HepG2 (cell line): Measurements from ENCODE around the gene CCBE1. TPM values are rescaled to one million over a fixed set of nuclear protein-coding genes. Genes with fewer than 3 reads are reported as not detected.

Source experiments
- ATAC-seq: fragments of 200-7000 bp; cut with Tn5 transposase; 3 replicates; pipeline ENCODE4 v1.9.1; 2020; ENCODE audit warnings: mild to moderate bottlenecking, moderate library complexity
- BruUV-seq: library from RNA; stranded (reverse); fragments of 400-500 nt; replicated peaks from 2 replicates; lab custom pipeline; 2021; lab: Mats Ljungman, UMichigan
- CTCF ChIA-PET: fragments of 300-600 bp; formaldehyde crosslinking; extraction: SDS; loops from one replicate; lab custom pipeline; 2021; ENCODE audit warnings: low total read pairs, inconsistent platforms, low intra/inter-chr PET ratio; lab: Yijun Ruan, JAX
- POLR2A ChIA-PET: fragments of 350-600 bp; sonication (Branson Sonifier 250); formaldehyde crosslinking; loops from one replicate; lab custom pipeline; 2020; ENCODE audit warnings: antibody characterized with exemption, inconsistent platforms; lab: Yijun Ruan, JAX
- DNase-seq: peaks from one replicate; pipeline ENCODE4 v3.0.0-alpha.2; 2015; ENCODE audit warnings: low spot score
- FAIRE-seq: peaks from 3 replicates; lab custom pipeline; 2011; peaks lifted over from hg19 to GRCh38; lab: Jason Lieb, UNC
- H2AFZ ChIP-seq: one replicate; pipeline ENCODE4 v1.6.1; 2011; ENCODE audit warnings: low read length, inconsistent platforms
- H3K27ac ChIP-seq: fragments of 300-600 bp; 3 replicates; pipeline ENCODE4 v1.8.0; 2011; ENCODE audit warnings: mixed run types, mild to moderate bottlenecking, mixed read lengths, low read length, inconsistent platforms; ENCODE audit not compliant: insufficient read depth; ENCODE audit errors: extremely low read length
- H3K27me3 ChIP-seq, 2 experiments: fragments of 200-600 bp in 1 of 2; 2 replicates in 1 of 2; 3 replicates in 1 of 2; pipeline versions ENCODE4 v1.6.0 to v1.8.0; 2011; ENCODE audit warnings: low read length in 2 of 2, mild to moderate bottlenecking in 2 of 2, moderate library complexity in 2 of 2, inconsistent platforms in 1 of 2; ENCODE audit not compliant: insufficient read depth in 2 of 2, control insufficient read depth in 1 of 2
- H3K36me3 ChIP-seq, 2 experiments: fragments of 200-600 bp in 1 of 2; replicated peaks in 1 of 2; 2 replicates in 1 of 2; 3 replicates in 1 of 2; pipeline versions ENCODE4 v1.5.1 to v1.8.0; 2011; ENCODE audit warnings: low read length in 2 of 2, inconsistent platforms in 1 of 2; ENCODE audit not compliant: insufficient read depth in 2 of 2, control insufficient read depth in 1 of 2
- H3K4me1 ChIP-seq: 2 replicates; pipeline ENCODE4 v1.5.1; 2012; ENCODE audit warnings: low read length, inconsistent platforms; ENCODE audit not compliant: insufficient read depth
- H3K4me2 ChIP-seq: 2 replicates; pipeline ENCODE4 v1.6.0; 2011; ENCODE audit warnings: low read depth, low read length, inconsistent platforms
- H3K4me3 ChIP-seq, 3 experiments: fragments of 200-600 bp in 1 of 3; sonication (generic), shearing (Covaris generic) in 1 of 3; replicated peaks in 1 of 3; 2 replicates each; pipeline ENCODE4 v1.5.1; 2011 to 2016; ENCODE audit warnings: low read length in 3 of 3, inconsistent platforms in 2 of 3, low read depth in 2 of 3, mild to moderate bottlenecking in 2 of 3, control low read depth in 1 of 3, mixed read lengths in 1 of 3; ENCODE audit not compliant: insufficient read depth in 1 of 3
- H3K79me2 ChIP-seq: one replicate; pipeline ENCODE4 v1.6.1; 2011; ENCODE audit warnings: low read length, inconsistent platforms; ENCODE audit not compliant: insufficient read depth
- H3K9ac ChIP-seq: 2 replicates; pipeline ENCODE4 v1.6.0; 2011; ENCODE audit warnings: mild to moderate bottlenecking, low read depth, low read length, inconsistent platforms; ENCODE audit not compliant: insufficient read depth
- H3K9me3 ChIP-seq: 2 replicates; pipeline ENCODE4 v1.5.1; 2012; ENCODE audit warnings: mild to moderate bottlenecking, low read length
- H4K20me1 ChIP-seq: 2 replicates; pipeline ENCODE4 v1.6.0; 2011; ENCODE audit warnings: inconsistent platforms, mild to moderate bottlenecking, low read length, moderate library complexity; ENCODE audit not compliant: insufficient read depth
- ADNP ChIP-seq: sonication (generic); formaldehyde crosslinking; IDR thresholded peaks from 2 replicates; pipeline ENCODE4 v1.4.0; 2020; ENCODE audit warnings: missing genetic modification reagents
- ATF1 ChIP-seq: IDR thresholded peaks from 2 replicates; pipeline ENCODE4 v1.6.1; 2016; ENCODE audit warnings: mild to moderate bottlenecking, control low read depth
- MAFK ChIP-seq, 2 experiments: IDR thresholded peaks in 1 of 2; conservative IDR thresholded peaks in 1 of 2; 2 replicates each; pipeline ENCODE4 v1.6.1; 2011; ENCODE audit warnings: improper control_type of control experiment in 2 of 2, low read length in 2 of 2
- PRPF4 ChIP-seq: fragments of 200-400 bp; formaldehyde crosslinking; IDR thresholded peaks from 2 replicates; pipeline ENCODE4 v1.6.1; 2016; ENCODE audit warnings: low read length, low read depth; ENCODE audit not compliant: poor library complexity, severe bottlenecking
- XRCC5 ChIP-seq: fragments of 200-400 bp; formaldehyde crosslinking; optimal IDR thresholded peaks from 2 replicates; pipeline ENCODE3; 2017; ENCODE audit warnings: mild to moderate bottlenecking, low read length
- ZBTB21 ChIP-seq: sonication (generic); formaldehyde crosslinking; IDR thresholded peaks from 2 replicates; pipeline ENCODE4 v1.4.0; 2020; ENCODE audit warnings: missing genetic modification reagents
- ZNF224 ChIP-seq: sonication (generic); formaldehyde crosslinking; IDR thresholded peaks from 2 replicates; pipeline ENCODE4 v1.5.0; 2020; ENCODE audit warnings: mild to moderate bottlenecking, missing genetic modification reagents
- WGBS: methylation state at CpG from one replicate; pipeline ENCODE4 v1.1.6; 2017; ENCODE audit warnings: low lambda C conversion rate; 5-methylcytosine and 5-hydroxymethylcytosine counted together
- in situ Hi-C: cut with HindIII; loops from 2 replicates; pipeline ENCODE4 v1.10.0; 2017; ENCODE audit warnings: low pct_unique_long_range_greater_than_20kb; ENCODE audit not compliant: extremely low pct_ligation_motif_present
- intact Hi-C: fragments of 100-400 bp; cut with micrococcal nuclease; formaldehyde crosslinking; loops from one replicate; pipeline ENCODE4 v1.10.0; 2022; ENCODE audit not compliant: unreplicated experiment
- polyA plus RNA-seq, 8 experiments: library from polyadenylated mRNA; depleted of rRNA in 3 of 8; stranded (reverse) in 7 of 8; unstranded in 1 of 8; fragments of >200 nt; fragmentation: Illumina TruSeq in 4 of 8; extraction: Trizol in 4 of 8; gene quantifications; 2 replicates each; pipeline versions ENCODE4 v1.2.1 to v1.2.3, GENCODE V29; 2011 to 2016; ENCODE audit warnings: low read depth in 4 of 8, missing spikeins in 1 of 8, mixed read lengths in 1 of 8; ENCODE audit not compliant: insufficient read depth in 1 of 8
- total RNA-seq, 5 experiments: library from RNA; depleted of rRNA; stranded (reverse); fragments of >200 nt; fragmentation: Illumina TruSeq; extraction: Trizol; gene quantifications; 2 replicates each; pipeline ENCODE4 v1.2.3, GENCODE V29; 2016; ENCODE audit warnings: low read depth in 1 of 5
- TF ChIP-seq, protein P1 (sequence below): IDR thresholded peaks from 2 replicates; pipeline ENCODE4 v1.6.1; 2016
- TF ChIP-seq, protein P2 (sequence below): sonication (generic); formaldehyde crosslinking; IDR thresholded peaks from 2 replicates; pipeline ENCODE4 v1.4.0; 2020; ENCODE audit warnings: mild to moderate bottlenecking, missing genetic modification reagents
- TF ChIP-seq, protein P3 (sequence below): sonication (generic); formaldehyde crosslinking; IDR thresholded peaks from 2 replicates; pipeline ENCODE4 v1.8.0; 2022; ENCODE audit warnings: mild to moderate bottlenecking, missing genetic modification reagents; ENCODE audit not compliant: insufficient replicate concordance
- TF ChIP-seq, protein P4 (sequence below): sonication (generic); formaldehyde crosslinking; IDR thresholded peaks from 2 replicates; pipeline ENCODE4 v1.4.0; 2020; ENCODE audit warnings: missing genetic modification reagents, borderline replicate concordance

The CCBE1 gene
- total and polyA plus RNA-seq, 2 of the 13 experiments (the other 11 are each of a cell fraction or from before 2014, with no cell fraction given) = not detected

DNA sequence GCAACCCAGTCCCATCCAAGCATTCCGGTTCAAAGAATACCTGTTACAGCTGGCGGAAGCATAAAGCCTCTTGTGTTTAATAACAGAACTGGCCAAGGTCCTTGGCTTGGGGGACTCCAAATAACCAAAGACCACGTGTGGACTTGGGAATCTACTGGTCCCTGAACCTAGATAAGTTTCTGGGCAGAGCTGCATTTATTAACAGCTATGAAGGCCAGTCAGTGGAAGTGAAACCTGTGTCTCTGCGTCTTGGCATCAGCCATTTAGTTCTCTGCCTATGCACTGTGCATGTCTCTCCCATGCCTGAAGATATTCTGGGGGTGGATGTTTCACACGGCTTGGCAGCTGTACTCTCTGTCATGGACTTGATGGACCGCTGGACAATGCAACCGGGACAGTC is 137.7 kb downstream of the CCBE1 start:
- in situ Hi-C loops = no loop called here
- FAIRE-seq = no peak
- Histone ChIP-seq H3K36me3 (no peaks in the 10 kb centered on the region), H3K4me3 (no peak overlapping the region), H3K4me1 (no peaks in the 10 kb centered on the region), H2AFZ (no peak overlapping the region), H3K79me2 (no peaks in the 10 kb centered on the region), H3K9ac (no peak overlapping the region), H3K9me3 (no peaks in the 10 kb centered on the region), H3K27ac (no peak overlapping the region), H3K27me3 (peaks cover 0 to 4% of the 10 kb centered on the region in 2 experiments; a peak in 1 of 5 replicates), H3K4me2 (no peak overlapping the region), H4K20me1 (no peaks in the 10 kb centered on the region)
- BruUV-seq = no TSS peak
- POLR2A ChIA-PET = no interaction called here
- intact Hi-C loops = no loop called here
- WGBS = 34% methylated on average over 4 of the region's 7 CpGs
- TF ChIP-seq, protein P1, sequence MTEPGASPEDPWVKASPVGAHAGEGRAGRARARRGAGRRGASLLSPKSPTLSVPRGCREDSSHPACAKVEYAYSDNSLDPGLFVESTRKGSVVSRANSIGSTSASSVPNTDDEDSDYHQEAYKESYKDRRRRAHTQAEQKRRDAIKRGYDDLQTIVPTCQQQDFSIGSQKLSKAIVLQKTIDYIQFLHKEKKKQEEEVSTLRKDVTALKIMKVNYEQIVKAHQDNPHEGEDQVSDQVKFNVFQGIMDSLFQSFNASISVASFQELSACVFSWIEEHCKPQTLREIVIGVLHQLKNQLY (CRISPR knock-in tag) = no peak
- no peak for TF ChIP-seq ADNP
- TF ChIP-seq, protein P2, sequence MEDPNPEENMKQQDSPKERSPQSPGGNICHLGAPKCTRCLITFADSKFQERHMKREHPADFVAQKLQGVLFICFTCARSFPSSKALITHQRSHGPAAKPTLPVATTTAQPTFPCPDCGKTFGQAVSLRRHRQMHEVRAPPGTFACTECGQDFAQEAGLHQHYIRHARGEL (CRISPR knock-in tag) = no peak
- no peak for TF ChIP-seq XRCC5
- TF ChIP-seq ZBTB21 (CRISPR knock-in tag) = no peak
- TF ChIP-seq PRPF4 = no peak
- no peak for ATAC-seq
- CTCF ChIA-PET = no interaction called here
- DNase-seq = no peak

DNA sequence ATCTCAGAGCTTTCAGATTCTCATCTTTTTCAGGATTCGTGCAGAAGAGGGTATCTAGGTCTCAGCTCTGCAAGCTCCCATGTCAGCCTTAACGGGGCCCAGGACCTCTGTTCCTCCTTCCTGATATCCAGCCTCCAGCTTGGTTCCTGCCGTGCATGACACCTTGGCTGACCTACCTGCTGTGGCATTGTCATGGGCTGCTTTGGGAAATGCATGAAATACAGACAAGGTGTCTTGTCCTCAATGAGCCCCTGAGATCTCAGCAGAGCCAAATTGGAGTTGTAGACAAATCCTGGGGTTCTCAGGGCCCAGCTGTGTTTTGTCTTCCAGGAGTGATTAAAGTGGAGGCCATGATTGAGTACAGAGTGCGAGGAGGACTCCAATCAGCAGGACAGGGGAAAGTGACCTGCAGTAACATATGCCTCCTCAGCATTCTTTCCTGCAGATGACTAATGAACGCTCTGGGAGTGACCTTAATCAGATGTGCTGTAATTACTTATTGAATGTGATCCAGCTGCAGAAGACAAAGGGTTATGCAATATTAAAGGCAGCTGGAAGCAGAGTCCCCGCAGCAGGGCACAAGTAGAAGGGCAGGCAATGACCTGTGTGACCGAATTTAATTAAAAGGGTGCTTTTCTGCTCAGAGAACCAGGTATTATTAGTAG is 141.1 kb downstream of the CCBE1 start:
- BruUV-seq = no TSS peak
- Histone ChIP-seq H3K27ac (no peak overlapping the region), H3K4me1 (no peaks in the 10 kb centered on the region), H3K4me2 (no peak overlapping the region), H3K9me3 (no peaks in the 10 kb centered on the region), H3K27me3 (peaks cover 1 to 2% of the 10 kb centered on the region in 2 experiments; a peak in 1 of 5 replicates), H3K79me2 (no peaks in the 10 kb centered on the region), H2AFZ (no peak overlapping the region), H3K36me3 (no peaks in the 10 kb centered on the region), H3K9ac (no peak overlapping the region), H4K20me1 (no peaks in the 10 kb centered on the region), H3K4me3 (no peak overlapping the region)
- CTCF ChIA-PET = no interaction called here
- WGBS = 7% methylated on average over 7 of the region's 7 CpGs
- ATAC-seq = no peak
- POLR2A ChIA-PET = no interaction called here
- no peak for FAIRE-seq
- intact Hi-C loops (no loop called here), in situ Hi-C loops (no loop called here)
- TF ChIP-seq ZNF224 (no peak), ATF1 (CRISPR knock-in tag) (no peak), MAFK (conservative IDR thresholded peaks at IDR 0.05 in 1 of 2, IDR thresholded peaks at IDR 0.05 in 1 of 2; ENCODE audit: low read length in 2 of 2) (peak in 1 of 2 experiments; percentile 35; a peak in 1 of 4 replicates)
- TF ChIP-seq, protein P3, sequence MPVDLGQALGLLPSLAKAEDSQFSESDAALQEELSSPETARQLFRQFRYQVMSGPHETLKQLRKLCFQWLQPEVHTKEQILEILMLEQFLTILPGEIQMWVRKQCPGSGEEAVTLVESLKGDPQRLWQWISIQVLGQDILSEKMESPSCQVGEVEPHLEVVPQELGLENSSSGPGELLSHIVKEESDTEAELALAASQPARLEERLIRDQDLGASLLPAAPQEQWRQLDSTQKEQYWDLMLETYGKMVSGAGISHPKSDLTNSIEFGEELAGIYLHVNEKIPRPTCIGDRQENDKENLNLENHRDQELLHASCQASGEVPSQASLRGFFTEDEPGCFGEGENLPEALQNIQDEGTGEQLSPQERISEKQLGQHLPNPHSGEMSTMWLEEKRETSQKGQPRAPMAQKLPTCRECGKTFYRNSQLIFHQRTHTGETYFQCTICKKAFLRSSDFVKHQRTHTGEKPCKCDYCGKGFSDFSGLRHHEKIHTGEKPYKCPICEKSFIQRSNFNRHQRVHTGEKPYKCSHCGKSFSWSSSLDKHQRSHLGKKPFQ (CRISPR knock-in tag) = no peak
- TF ChIP-seq, protein P4, sequence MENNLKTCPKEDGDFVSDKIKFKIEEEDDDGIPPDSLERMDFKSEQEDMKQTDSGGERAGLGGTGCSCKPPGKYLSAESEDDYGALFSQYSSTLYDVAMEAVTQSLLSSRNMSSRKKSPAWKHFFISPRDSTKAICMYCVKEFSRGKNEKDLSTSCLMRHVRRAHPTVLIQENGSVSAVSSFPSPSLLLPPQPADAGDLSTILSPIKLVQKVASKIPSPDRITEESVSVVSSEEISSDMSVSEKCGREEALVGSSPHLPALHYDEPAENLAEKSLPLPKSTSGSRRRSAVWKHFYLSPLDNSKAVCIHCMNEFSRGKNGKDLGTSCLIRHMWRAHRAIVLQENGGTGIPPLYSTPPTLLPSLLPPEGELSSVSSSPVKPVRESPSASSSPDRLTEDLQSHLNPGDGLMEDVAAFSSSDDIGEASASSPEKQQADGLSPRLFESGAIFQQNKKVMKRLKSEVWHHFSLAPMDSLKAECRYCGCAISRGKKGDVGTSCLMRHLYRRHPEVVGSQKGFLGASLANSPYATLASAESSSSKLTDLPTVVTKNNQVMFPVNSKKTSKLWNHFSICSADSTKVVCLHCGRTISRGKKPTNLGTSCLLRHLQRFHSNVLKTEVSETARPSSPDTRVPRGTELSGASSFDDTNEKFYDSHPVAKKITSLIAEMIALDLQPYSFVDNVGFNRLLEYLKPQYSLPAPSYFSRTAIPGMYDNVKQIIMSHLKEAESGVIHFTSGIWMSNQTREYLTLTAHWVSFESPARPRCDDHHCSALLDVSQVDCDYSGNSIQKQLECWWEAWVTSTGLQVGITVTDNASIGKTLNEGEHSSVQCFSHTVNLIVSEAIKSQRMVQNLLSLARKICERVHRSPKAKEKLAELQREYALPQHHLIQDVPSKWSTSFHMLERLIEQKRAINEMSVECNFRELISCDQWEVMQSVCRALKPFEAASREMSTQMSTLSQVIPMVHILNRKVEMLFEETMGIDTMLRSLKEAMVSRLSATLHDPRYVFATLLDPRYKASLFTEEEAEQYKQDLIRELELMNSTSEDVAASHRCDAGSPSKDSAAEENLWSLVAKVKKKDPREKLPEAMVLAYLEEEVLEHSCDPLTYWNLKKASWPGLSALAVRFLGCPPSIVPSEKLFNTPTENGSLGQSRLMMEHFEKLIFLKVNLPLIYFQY (CRISPR knock-in tag) = no peak
- no peak for DNase-seq
